GM18909 (cell line): ENCODE measurements around the gene TNNT1.
"Not testable (repeated sequence)": the region's sequence is repeated elsewhere in the genome, so short reads cannot be mapped to it uniquely, and the experiment has no call there.

Source experiments
- ATAC-seq: cut with Tn5 transposase; IDR thresholded peaks from one replicate; pipeline ENCODE4 v1.9.1; 2021; ENCODE audit warnings: mild to moderate bottlenecking; ENCODE audit not compliant: unreplicated experiment, poor library complexity

The TNNT1 gene

GRCh38 chr19:55171440-55171839, 22.4 kb upstream of the TNNT1 start:
- no peak for ATAC-seq

GRCh38 chr19:55169136-55169535, 20.1 kb upstream of the TNNT1 start:
- ATAC-seq, result no peak

GRCh38 chr19:55166530-55167268, 17.7 kb upstream of the TNNT1 start, which contains the start of gene DNAAF3:
TSS of gene DNAAF3 (minus strand) at chr19:55166613. CDS start at chr19:55166413, 200 bp downstream.
- peak; percentile 80 for ATAC-seq

GRCh38 chr19:55165952-55166529, 17.0 kb upstream of the TNNT1 start:
- ATAC-seq, result peak; percentile 23

- ATAC-seq, result no peak
Measured at GRCh38 chr19:55161571-55162322, 12.7 kb upstream of the TNNT1 start.

- ATAC-seq, result no peak
Measured at GRCh38 chr19:55160986-55161365, 12.0 kb upstream of the TNNT1 start.

GRCh38 chr19:55160128-55160985, 11.4 kb upstream of the TNNT1 start:
- no peak for ATAC-seq

- ATAC-seq, result no peak
Measured at GRCh38 chr19:55158848-55159749, 10.1 kb upstream of the TNNT1 start.

- ATAC-seq, result no peak
Measured at GRCh38 chr19:55158423-55158822, 9.4 kb upstream of the TNNT1 start.

GRCh38 chr19:55157064-55157908, 8.3 kb upstream of the TNNT1 start, which contains the start of gene TNNI3:
TSS of gene TNNI3 (minus strand) at chr19:55157732. CDS start at chr19:55157589, 143 bp downstream.
- ATAC-seq, result no peak

- no peak for ATAC-seq
Measured at GRCh38 chr19:55156202-55157063, 7.4 kb upstream of the TNNT1 start.

GRCh38 chr19:55155784-55156183, 6.8 kb upstream of the TNNT1 start:
- not testable (repeated sequence) for ATAC-seq

- ATAC-seq, result no peak
Measured at GRCh38 chr19:55153652-55154264, 4.8 kb upstream of the TNNT1 start.

- ATAC-seq, result no peak
Measured at GRCh38 chr19:55152017-55152416, 3.0 kb upstream of the TNNT1 start.

- no peak for ATAC-seq
Measured at GRCh38 chr19:55147545-55148251, 1.3 kb downstream of the TNNT1 start.

- ATAC-seq, result no peak
Measured at GRCh38 chr19:55146705-55147273, 2.2 kb downstream of the TNNT1 start.
